CD4-positive, alpha-beta T cell treated with Interferon gamma for 1 hour (primary cell): ENCODE measurements around the gene RTN4RL1.

Source experiments
- DNase-seq: peaks from one replicate; pipeline ENCODE4 v3.0.0-alpha.2; 2020

RTN4RL1 gene

GRCh38 chr17:1972487-1973160, 52.5 kb downstream of the RTN4RL1 start:
- no peak for DNase-seq

DNA sequence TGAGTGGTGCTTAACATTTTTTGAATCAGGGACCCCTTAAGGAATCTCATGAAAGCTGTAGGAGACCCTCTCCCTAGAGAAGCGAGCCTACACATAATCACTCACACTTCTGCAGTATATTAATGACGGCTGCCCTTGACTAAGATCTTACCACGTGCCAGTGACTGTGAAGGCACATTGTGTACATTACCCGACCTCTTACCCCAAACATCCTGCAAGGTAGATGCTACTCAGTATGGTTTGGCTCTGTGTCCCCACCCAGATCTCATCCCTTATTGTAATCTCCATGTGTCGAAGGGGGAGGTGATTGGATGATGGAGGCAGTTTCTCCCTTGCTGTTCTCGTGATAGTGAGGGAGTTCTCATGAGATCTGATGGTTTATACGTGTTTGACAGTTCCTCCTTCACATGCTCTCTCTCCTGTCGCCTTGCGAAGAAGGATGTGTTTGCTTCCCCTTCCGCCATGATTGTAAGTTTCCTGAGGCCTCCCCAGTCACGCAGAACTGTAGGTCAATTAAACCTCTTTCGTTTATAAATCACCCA, 54.2 kb downstream of the RTN4RL1 start:
- no peak for DNase-seq

GRCh38 chr17:1969712-1970111, 55.4 kb downstream of the RTN4RL1 start:
- no peak for DNase-seq

- no peak for DNase-seq
Measured at GRCh38 chr17:1967213-1967612, 57.9 kb downstream of the RTN4RL1 start.

DNA sequence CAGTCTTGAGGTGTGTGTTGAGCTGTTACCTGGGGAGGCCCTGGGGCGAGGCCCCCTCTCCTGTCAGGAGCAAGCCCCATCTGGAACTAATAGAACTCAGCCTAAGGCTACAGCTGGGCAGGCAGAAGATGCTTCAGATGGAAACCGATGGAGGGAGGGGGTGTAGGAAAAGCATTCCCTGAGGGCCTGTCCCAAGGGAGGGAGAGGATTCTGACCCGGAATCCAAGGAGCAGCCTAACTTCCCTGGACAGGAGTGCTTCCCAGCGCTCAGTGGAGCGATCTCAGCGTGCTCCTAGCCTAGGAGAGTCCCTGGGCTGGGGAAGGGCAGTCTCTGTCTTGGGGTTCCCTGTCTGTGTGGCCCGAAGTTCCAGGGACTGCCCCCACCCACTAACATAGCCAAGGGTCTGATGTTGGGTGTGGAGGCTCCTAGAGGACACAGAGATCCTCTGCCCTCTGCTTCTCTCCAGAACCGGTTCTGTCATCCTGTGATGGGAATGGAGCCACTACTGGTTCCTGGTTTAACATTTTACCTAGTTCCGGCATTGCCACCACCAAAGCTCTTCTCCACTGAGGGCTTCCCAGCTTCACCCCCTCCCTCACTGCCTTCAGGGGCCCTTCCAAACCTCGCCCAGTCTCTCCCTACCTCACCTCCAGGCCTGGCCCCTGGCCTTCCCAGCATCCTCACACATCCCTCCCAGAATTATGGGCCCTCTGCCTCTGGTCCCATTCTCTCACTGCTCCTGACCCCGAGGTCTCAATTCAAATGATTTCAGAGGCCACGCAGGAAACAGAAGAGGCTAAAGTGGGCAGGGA, 58.7 kb downstream of the RTN4RL1 start:
- no peak for DNase-seq

DNA sequence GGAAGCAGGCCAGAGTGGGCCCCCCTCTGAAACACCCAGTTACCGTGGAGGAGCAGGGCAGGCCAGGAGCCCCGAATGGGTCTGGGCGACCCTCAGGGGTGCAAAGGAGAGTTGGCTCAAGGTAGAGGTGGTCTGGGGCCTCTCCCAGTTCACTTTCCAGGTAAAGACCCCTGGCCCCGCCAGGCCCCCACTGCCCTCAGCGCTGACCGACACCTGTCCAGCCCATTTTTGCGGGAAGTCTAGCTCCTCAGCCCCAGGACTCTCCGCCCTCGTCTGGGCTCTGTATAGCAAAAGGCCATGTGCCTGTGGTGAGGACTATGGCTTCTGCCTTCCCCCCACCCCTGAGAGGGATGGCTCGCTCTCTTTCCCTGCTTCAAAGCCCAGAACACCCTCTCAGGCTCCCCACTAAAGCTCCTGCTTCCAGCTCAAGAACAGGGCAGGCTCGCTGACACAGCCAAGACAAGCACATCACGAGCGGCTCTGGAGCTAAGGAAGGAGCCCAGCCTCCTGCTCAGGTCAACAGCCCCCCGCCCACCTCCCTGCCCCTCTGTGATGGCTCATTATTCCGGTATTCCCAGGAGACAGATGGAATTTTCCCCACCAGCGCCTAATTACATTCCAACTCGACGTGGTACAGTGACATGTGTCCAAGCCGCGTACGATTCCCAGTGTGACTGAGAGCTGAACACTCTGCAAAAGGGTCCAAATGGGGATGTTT, 59.4 kb downstream of the RTN4RL1 start:
- no peak for DNase-seq

DNA sequence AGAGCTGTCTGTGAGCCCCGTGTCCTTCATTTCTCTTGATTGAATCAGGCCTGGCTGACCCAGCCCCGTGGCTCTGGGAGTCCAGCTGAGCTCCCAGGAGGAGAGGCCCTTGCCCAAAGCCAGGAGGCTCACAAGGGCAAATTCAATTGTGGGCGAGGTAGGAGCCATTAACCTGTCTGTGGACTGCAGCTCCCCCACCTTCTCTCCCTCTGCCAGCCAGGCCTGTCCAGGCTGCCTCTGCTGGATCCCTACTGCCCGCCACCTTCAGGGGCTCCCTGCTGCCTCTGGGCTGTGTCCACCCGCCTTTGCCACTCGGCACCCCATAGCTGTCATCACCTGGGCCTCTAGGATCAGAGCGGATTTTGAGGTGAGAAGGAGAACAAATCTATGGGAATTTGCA, 61.9 kb downstream of the RTN4RL1 start:
- DNase-seq = no peak

DNA sequence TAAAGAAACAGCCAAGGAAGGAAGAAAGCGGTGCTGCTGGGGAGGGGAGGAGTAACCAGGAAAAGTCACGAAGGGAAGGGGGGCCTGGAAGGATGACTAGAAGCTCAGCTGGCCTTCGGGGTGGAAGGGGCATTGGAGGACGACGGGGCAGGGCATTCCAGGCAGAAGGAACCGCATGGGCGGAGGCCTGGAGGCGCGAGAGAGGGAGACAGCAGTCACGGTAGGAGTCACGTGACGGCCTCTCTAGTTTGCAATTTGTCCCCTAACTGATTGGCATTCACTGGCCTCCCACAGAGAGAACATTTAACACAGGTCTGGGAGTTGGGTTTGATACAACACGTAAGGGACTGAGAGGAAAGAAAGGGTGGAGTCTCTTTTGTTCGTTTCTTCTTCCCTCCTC, 63.9 kb downstream of the RTN4RL1 start:
- DNase-seq = no peak

DNA sequence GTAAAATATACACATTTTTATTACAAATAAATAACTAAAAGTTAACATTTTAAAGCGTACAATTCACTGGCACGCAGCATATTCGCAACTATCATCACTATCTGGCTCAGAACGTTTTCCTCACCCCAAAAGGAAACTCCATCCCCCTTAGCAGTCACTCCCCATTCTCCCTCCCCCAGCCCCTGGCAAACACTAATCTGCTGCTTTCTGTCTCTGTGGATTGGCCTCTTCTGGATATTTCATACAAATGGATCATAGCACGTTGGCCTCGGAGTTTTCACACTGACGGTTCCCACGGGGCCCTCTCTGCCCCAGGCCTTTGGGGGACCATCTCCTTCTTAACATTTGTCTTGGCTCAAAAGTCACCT, 64.6 kb downstream of the RTN4RL1 start:
- DNase-seq = no peak

DNA sequence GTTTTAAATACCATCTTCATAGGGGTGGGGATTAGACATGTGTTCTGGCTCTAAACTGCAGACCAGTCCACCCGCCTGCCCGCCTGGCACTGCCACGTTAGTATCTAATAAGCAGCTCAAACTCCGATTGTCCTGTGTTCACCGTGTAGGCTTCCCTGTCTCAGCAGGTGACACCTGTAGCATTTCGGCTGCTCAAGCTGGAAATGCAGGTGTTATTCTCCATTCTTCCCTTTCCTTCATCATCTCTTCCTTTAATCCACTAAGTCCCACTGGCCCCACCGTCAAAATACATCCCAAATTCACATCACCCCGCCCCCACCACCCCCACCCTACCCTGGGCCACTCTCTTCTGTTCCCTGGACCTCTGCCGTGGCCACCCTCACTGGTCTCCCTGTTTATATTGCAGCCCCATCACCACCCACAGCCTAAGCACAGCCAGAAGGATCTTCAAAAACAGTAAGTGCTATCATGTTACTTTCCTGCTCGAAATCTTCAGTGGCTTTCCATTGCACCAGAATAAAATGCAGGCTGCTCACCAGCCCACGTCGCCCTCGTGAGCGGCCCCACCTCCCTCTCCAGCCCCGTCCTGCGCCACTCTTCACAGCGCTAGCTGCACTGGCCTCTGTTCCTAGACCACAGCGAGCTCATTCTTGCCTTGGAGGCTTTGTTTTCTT, 65.1 kb downstream of the RTN4RL1 start:
- no peak for DNase-seq

- no peak for DNase-seq
Measured at GRCh38 chr17:1958134-1958881, 66.8 kb downstream of the RTN4RL1 start.

DNA sequence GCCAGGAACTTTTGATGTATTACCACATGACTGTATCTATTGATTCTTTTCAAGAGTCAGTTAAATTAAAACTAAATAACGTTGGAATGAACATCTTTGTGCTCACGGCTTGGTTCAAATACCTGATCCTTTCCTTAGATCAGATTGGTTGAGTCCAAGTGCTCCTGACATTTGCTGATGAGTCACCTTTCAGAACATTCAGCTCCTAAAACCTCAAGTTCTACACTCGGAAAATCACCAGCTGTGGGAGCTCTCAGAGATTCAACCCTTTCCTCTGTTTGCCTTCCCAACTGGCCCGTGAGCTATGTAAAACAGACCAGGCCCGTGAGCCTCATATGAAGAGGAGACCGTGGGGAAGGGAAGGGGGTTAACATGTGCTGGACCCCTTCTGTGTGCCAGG, 68.1 kb downstream of the RTN4RL1 start:
- no peak for DNase-seq

DNA sequence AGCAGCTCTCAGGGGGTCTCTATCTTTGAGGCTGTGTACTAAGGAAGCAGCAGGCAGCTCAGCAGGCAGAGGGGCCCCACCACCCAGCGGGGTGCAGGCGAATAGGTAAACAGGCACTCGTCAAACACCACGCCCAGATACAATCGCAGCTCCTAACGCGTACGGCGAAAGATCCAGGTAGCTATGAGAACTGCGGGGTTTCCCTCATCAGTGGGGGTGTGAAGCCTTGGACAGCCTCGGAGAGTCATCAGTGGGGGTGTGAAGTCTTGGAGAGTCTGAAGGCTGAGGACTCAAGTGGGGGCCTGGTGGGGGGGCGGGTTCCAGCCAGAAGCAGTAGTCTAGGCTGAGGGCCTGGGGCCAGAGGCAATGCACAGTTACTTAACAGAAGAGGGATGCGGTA, 69.0 kb downstream of the RTN4RL1 start:
- DNase-seq = no peak

- no peak for DNase-seq
Measured at GRCh38 chr17:1953831-1954230, 71.3 kb downstream of the RTN4RL1 start.

DNA sequence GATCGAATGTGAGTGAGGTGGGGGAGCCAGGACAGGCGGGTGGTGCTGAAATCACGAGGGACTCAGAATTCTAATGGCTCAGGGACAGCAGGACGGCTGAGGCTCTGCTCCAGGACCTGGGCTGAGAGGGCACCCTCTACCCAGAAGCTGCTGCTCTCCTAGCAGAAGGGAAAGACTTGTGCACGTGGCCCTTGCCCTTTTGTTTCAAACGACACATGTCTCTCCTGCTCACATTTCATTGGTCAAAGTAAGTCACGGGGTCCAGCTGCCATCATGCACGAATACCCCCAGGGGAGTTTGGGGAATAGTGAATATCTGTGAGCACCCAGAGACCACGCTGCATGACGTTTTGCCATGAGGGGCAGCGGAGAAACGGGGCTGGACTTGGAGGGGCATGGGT, 73.2 kb downstream of the RTN4RL1 start:
- DNase-seq = no peak

DNA sequence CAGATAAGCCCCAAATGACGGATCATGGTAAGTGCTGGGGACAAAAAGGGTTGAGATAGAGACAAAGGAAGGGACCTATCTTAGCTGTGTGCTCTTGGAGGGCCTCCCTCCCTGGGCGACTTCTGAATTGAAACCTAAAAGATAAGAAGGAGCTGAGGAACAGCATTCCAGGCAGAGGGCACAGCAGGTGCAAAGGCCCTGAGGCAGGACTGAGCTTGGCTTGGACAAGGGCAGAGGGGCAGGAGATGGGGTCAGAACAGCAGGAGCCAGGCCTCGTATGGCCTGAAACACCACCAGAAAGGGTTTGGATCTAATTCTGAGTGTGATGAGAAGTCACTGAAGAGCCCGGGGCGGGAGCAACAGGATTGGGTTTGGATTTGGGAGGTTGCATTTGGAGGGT, 75.4 kb downstream of the RTN4RL1 start:
- no peak for DNase-seq

GRCh38 chr17:1948517-1948825, 76.7 kb downstream of the RTN4RL1 start:
- DNase-seq = no peak

DNA sequence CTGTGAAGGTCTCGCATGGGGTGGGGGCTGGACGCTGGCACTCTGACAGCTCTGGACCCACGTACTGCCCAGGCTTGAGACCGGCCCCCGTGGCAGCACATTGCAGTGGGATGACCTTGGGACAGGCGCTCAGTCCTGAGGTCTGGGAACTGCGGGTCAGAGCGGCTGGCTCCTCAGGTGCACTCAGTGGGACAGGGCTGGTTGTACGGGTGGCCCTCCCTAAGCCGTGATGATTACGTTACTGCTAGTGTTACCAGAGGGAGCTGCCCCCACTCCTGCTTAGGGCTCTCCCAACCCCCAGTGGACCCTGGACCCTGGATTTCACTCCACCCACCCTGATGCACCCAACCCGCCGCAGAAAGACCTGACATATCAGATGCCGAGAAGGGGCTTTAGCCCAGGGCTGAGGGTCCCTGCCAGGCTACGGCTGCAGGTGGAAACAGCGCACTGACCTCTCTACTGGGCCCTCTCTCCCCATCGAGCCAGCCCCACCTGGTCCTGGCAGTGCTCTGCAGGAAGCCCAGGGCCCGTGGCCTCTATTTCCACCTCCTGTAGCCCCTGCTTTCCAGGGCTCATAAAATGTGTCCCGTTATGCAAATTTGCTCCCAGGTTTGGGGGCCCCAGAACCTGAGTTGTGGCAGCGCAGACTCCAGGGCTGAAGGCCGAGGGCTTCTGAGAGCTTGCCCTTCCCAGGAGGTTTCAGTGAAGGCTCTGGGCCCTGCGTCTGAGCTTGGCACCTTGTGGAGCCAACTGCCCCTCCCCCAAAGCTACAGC, 77.2 kb downstream of the RTN4RL1 start:
- no peak for DNase-seq

- no peak for DNase-seq
Measured at GRCh38 chr17:1947229-1947742, 77.8 kb downstream of the RTN4RL1 start.

GRCh38 chr17:1946021-1946932, 78.9 kb downstream of the RTN4RL1 start:
- no peak for DNase-seq
